Dendritic cell treated with granulocyte-macrophage colony-stimulating factor and Interleukin-4, amounts not matched to agents 40 ng/mL and 50 ng/mL, for 4 days (primary cell): ENCODE results near the gene F10.
"Not testable (repeated sequence)": the region's sequence is repeated elsewhere in the genome, so short reads cannot be mapped to it uniquely, and the experiment has no call there.

Experiments
- H3K27ac Mint-ChIP-seq: one replicate; pipeline ENCODE4 v1.8.0; 2022; ENCODE audit warnings: mild to moderate bottlenecking, mixed read lengths
- H3K27me3 Mint-ChIP-seq: one replicate; pipeline ENCODE4 v1.8.0; 2022; ENCODE audit warnings: mild to moderate bottlenecking, mixed read lengths
- H3K36me3 Mint-ChIP-seq: one replicate; pipeline ENCODE4 v1.8.0; 2022; ENCODE audit warnings: low read depth, mixed read lengths
- H3K4me1 Mint-ChIP-seq: one replicate; pipeline ENCODE4 v1.8.0; 2022; ENCODE audit warnings: low read depth, mixed read lengths
- H3K4me3 Mint-ChIP-seq: one replicate; pipeline ENCODE4 v1.8.0; 2022; ENCODE audit warnings: mild to moderate bottlenecking, moderate library complexity, mixed read lengths
- H3K9me3 Mint-ChIP-seq: one replicate; pipeline ENCODE4 v1.8.0; 2022; ENCODE audit warnings: mixed read lengths
- intact Hi-C: fragments of 100-400 bp; cut with micrococcal nuclease; formaldehyde crosslinking; loops from one replicate; pipeline ENCODE4 v1.15.0; 2022

Gene F10

DNA sequence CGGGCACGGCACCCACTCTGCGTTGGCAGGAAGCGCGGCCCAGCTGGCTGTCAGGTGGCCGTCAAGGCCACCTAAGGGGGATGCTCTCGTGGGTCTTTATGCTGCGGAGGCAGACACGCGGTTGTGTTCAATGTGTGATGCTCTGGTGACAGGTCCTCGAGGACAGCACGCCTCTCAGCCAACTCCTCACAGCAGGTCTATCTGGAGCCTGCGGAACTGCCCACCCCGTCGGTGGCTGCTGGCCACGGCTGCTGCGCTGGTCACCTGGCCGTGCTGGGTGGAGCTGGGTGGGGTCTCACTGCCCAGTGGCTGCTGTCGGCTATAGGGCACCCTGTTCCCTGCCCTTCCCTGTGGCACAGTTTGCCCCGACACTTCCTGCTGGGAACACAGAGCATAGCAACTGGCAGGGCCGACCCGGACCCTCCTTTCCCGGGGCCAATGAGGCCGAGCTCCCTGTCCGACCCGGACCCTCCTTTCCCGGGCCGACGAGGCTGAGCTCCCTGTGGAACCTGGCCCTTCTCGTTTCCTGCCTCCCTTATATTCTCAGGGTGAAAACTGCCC is 31.3 kb upstream of the F10 start:
- Mint-ChIP-seq H3K36me3 (no peaks in the 10 kb centered on the region), H3K4me1 (no peaks in the 10 kb centered on the region), H3K27me3 (no peaks in the 10 kb centered on the region), H3K9me3 (no peaks in the 10 kb centered on the region), H3K27ac (no peak overlapping the region), H3K4me3 (no peak overlapping the region)
- intact Hi-C loops, result no loop called here

DNA sequence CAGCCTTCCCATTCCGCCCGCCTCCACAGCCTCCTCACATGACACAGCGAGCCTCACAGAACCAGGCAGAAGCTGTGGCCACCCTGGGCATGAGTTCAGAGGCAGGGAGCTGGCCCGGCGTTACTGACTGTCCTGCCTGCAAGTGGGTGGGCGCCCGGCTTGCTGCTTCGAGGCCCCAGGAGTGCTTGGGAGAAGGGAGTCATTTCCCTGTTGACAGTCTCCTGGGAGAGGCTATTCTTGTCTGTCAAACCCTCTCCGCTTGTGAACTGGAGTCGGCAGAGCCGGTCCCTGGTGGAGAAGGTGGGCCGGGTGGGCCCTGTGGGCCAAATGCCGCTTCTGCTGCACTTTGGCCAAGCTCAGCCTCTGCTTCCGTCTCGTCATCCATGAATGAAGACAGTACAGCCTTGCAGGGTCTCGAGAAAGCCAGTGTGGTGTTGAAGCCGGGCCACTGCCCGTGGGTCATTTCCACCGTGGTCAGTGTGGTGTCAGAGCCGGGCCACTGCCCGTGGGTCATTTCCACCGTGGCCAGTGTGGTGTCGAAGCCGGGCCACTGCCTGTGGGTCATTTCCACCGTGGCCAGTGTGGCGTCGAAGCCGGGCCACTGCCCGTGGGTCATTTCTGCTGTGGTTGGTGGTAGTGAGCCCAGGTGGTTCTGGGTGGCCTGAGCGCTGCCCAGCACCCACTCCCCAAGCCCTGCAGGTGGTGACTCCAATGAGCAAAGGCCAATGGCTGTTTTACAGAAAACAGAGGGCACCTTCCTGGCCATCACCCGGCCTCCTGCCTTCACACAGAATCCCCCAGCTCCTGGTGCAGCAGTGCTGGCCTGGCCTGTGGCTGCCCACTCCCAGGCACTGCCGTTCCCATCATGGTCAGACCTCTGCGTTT is 30.5 kb upstream of the F10 start:
- Mint-ChIP-seq H3K4me1 (no peaks in the 10 kb centered on the region), H3K4me3 (no peak overlapping the region), H3K27ac (no peak overlapping the region), H3K9me3 (no peaks in the 10 kb centered on the region), H3K27me3 (no peaks in the 10 kb centered on the region), H3K36me3 (no peaks in the 10 kb centered on the region)
- intact Hi-C loops, result no loop called here

DNA sequence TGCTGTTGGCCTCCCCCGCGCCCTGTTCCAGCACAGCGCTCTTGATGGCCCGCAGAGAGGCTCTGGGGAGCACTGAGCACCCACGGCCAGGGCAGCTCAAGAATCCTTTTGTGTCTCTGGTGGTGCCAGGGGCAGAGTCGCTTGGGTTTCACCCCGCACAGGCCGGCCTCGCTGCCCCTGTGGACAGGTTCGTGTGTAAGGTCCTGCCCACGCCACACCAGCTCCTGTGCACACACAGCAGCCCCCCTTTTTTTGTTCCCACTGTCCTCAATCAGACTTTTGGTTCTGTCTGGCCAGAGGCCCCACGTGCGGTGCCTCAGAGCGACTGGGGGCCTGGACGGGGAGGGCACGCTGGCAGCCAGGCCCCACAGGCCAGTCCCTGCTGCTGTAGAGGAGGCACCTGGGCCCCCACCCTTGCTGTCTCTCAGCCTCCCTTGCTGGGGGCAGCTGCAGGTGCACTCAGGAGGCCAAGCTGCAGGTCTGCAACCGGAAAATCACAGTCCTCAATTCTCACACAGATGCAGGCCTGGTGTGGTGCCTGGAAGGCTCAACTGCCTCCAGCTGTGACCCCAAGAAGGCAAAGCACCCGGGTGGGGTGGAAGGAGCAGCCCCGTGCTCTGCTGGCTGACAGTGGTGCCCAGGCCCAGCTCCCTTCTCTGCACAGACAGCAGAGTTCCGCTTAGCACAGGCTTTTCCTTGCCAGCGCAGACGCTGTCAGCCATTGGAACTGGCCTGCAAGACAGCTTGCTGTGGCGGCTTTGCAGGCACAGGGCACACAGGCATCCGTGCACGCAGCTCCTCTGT is 29.6 kb upstream of the F10 start:
- Mint-ChIP-seq H3K27ac (no peak overlapping the region), H3K36me3 (no peaks in the 10 kb centered on the region), H3K4me1 (no peaks in the 10 kb centered on the region), H3K27me3 (no peaks in the 10 kb centered on the region), H3K9me3 (no peaks in the 10 kb centered on the region), H3K4me3 (no peak overlapping the region)
- intact Hi-C loops, result no loop called here

DNA sequence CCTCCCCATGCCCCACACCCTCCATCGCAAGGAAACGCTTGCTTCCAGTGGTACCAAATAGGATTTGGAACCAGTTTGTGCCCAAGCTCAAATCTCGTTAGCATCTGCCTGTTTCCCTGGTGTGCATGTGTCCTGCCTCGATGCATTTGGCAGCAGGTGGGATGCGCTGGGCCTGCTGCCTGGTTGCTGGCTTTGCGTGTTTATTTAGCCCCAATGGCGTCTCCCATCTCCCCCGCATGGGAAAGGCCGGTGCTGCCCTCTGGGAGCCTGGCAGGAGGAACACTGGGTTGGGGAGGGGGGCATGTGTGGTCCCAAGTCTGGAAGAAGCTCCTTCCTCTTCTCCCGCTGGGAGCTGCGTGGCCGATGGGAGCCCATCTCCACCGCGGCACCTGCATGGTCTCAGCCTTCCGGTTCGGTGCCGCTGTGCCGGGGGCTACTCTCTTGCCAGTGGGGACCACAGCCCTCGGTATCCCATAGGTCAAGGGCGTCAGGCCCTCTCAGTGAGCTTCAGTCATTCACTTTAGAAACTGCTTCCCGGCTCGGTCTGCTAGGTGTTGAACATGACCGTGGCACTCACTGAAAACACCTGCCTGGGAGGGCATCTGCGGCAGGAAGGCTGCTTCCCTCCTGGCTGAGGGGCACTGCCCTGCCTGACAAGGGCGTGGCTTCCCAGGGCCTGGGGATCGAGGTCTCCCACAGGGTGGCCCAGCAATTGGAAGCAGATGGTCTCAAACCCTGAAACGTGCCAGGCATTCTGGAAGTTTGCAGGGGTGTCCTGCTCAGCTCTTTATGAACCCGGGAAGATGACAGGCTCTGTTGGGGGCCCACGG is 28.8 kb upstream of the F10 start:
- H3K4me3 Mint-ChIP-seq, result no peak overlapping the region
- no peak overlapping the region for H3K27ac Mint-ChIP-seq
- no peaks in the 10 kb centered on the region for H3K36me3 Mint-ChIP-seq
- H3K9me3 Mint-ChIP-seq, result no peaks in the 10 kb centered on the region
- H3K4me1 Mint-ChIP-seq, result no peaks in the 10 kb centered on the region
- intact Hi-C loops, result no loop called here
- H3K27me3 Mint-ChIP-seq, result no peaks in the 10 kb centered on the region

DNA sequence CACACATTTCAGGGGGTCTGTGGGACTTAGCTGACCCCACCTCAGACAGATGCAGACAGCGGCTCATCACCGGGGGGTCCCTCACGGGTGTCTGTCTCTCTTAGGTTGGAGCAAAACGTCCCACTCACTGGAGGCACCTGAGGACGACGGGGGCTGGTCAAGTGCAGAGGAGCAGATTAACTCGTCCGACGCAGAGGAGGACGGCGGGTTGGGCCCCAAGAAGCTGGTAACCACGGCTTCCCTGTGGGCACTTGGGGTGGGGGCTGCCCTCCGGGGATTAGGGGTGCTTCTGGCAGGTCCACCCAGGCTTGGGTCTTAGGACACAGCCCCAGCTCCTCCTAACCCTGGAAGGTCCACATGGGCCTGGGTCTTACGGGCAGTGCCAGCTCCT is 28.2 kb upstream of the F10 start:
- H3K9me3 Mint-ChIP-seq, result no peaks in the 10 kb centered on the region
- no peaks in the 10 kb centered on the region for H3K4me1 Mint-ChIP-seq
- no peaks in the 10 kb centered on the region for H3K27me3 Mint-ChIP-seq
- intact Hi-C loops, result no loop called here
- no peak overlapping the region for H3K4me3 Mint-ChIP-seq
- no peak overlapping the region for H3K27ac Mint-ChIP-seq
- H3K36me3 Mint-ChIP-seq, result no peaks in the 10 kb centered on the region

DNA sequence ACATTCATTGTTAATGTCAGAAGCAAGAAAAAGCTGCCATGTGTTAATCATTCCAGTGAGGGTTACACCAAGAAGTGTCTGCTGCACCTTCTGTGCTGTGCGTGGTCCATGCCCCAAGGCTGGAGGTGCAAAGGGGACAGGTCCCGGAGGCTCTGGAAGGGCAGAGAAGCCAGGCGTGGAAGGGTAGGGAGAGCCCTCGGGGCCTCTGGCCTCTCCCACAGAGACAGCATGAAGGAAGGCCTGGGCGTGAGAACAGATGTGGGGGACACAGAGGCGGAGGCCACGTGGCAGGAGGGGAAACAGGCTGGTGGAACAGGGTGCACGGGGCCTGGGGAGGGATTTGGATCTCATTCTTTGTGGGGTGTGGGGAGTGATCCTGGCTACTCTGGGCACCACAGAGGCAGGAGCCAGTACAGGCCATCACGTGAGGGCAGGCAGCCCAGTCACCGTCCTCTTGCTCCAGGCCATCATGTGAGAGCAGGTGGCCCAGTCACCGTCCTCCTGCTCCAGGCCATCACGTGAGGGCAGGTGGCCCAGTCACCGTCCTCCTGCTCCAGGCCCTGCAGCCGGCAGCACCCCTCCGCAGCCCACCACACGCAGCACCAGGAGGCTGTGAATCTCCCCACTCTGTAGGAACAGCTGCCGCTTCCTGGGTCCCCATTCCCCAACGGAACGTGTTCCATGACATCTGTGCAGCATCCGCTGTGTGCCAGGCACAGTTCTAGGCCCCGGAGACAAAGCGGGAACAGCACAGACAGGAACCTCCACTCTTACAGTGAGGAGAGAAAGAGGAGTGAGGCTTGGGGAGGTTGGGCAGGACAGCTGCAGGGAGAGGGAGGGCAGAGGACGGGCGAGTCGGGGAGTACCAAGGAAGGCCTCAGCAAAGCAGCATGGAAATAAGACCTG is 27.2 kb upstream of the F10 start:
- Mint-ChIP-seq H3K4me1 (no peaks in the 10 kb centered on the region), H3K9me3 (no peaks in the 10 kb centered on the region), H3K36me3 (no peaks in the 10 kb centered on the region), H3K4me3 (no peak overlapping the region), H3K27me3 (no peaks in the 10 kb centered on the region), H3K27ac (no peak overlapping the region)
- intact Hi-C loops, result no loop called here

DNA sequence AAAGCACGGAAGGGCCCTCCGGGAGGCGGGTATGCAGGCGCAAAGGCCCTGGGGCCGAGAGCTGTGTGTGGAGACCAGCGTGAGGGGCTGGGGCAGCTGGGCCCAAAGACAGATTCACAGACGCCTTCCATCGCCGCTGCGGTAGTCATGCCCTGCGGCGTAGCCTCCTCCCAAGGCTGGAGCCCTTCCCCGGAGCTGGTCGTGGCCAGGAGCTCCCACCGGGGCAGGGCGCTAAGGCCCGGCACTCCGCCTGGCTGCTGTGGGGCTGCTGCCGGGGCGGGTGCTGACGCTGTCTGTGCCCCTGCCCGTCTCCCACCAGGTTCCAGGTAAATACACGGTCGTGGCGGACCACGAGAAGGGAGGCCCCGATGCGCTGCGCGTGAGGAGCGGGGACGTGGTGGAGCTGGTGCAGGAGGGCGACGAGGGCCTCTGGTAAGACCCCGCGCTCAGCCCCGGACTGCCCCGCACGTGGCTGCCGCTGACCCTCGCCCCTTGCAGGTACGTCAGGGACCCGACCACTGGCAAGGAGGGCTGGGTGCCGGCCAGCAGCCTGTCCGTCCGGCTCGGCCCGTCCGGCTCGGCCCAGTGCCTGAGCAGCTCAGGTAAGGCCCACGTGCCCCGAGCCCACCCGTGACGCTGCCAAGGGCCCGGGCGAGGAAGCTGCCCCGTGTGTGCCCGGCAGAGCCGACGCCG is 26.4 kb upstream of the F10 start:
- Mint-ChIP-seq H3K9me3 (no peaks in the 10 kb centered on the region), H3K4me3 (no peak overlapping the region), H3K27me3 (no peaks in the 10 kb centered on the region), H3K27ac (no peak overlapping the region), H3K36me3 (no peaks in the 10 kb centered on the region), H3K4me1 (no peaks in the 10 kb centered on the region)
- intact Hi-C loops, result no loop called here

DNA sequence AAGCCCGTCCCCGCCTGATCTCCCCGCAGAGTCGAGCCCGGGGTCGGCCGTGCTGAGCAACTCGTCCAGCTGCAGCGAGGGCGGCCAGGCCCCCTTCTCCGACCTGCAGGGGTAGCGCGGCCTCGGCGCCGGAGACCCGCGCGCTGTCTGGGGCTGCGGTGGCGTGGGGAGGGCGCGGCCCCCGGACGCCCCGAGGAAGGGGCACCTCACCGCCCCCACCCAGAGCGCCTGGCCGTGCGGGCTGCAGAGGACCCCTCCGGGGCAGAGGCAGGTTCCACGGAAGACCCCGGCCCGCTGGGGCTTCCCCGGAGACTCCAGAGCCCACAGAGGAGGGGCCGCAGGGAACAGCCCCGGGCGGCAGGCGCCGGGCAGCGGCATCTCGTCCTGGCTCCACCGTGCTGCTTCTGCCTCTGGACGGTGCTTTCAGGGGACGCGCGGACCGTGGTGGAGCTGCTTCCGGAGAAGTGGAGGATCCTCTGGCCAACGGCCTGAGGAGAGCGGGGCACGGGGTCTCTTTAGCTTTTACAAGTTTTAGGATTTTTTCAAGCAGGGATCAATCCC is 25.8 kb upstream of the F10 start:
- no peak overlapping the region for H3K4me3 Mint-ChIP-seq
- intact Hi-C loops, result no loop called here
- no peaks in the 10 kb centered on the region for H3K4me1 Mint-ChIP-seq
- no peaks in the 10 kb centered on the region for H3K9me3 Mint-ChIP-seq
- H3K27me3 Mint-ChIP-seq, result peaks cover 2% of the 10 kb centered on the region
- H3K27ac Mint-ChIP-seq, result no peak overlapping the region
- no peaks in the 10 kb centered on the region for H3K36me3 Mint-ChIP-seq

DNA sequence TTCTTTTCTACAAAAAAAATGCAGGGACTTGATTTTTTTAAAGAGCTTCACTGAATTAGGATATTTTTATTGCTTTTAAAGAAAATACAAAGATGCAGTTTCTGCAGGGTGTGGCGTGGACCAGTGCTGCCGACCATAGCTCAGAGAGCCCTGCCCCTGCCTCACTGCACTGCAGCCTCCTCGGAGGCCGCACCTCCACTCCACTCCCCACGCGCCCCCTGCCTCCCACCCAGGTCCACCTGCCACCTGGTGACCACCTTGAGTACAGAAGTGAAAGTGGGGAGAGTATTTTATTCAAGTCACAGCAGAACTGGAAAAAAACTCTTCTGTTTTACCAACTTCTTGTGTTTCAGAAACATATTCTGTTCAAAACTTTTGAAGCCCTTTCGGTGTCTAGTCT is 24.9 kb upstream of the F10 start:
- Mint-ChIP-seq H3K27me3 (peaks cover 2% of the 10 kb centered on the region), H3K36me3 (no peaks in the 10 kb centered on the region), H3K4me1 (no peaks in the 10 kb centered on the region), H3K9me3 (no peaks in the 10 kb centered on the region), H3K27ac (no peak overlapping the region), H3K4me3 (no peak overlapping the region)
- intact Hi-C loops, result no loop called here

DNA sequence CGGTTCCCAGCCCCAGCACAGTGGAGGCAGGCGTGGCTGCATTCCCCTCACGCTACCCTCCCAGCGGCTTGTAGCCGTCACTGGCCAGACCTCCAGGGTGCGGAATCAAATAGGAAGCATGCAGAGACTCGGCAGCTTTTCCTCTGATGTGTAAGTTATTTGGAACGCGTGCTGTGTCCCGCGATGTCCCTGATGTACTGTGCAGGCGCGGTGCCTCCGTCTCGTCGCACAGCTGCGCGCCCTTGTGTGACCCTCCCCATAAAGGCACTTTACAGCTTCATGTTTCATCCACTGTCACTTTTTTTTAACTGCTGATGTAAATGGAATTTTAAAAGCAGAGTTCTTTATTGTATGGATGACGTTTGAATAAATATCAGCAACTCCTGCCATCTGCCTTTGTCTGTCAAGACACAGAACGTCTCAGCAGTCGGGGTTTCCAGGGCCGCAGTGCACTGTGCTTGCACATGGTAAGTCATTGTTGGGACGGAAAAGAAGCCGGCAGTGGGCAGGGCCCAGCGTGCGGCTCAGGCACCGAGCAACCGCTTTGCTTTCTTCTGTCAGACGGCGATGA is 24.4 kb upstream of the F10 start:
- Mint-ChIP-seq H3K4me3 (no peak overlapping the region), H3K9me3 (no peaks in the 10 kb centered on the region), H3K4me1 (no peaks in the 10 kb centered on the region), H3K27ac (no peak overlapping the region), H3K27me3 (peaks cover 2% of the 10 kb centered on the region), H3K36me3 (no peaks in the 10 kb centered on the region)
- intact Hi-C loops, result no loop called here

DNA sequence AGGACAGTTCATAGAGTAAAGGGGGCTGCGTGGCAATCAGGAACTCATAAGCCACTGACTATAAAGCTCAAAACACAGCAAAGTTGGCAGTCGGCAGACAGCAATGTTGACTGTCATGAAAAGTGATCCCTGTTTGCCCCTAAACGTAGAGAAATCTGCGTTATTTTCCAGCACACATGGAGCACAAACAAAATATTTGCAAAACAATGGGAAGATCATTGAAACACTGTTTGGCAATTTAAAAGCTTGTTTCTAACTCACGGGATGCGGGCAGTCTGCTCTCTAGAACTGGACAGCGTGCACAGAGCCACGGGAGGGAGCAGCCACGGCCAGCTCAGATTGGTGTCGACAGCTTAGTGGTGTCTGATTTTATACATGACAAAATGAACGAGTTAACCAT is 23.5 kb upstream of the F10 start:
- Mint-ChIP-seq H3K27ac (no peak overlapping the region), H3K36me3 (no peaks in the 10 kb centered on the region), H3K9me3 (no peaks in the 10 kb centered on the region), H3K4me3 (no peak overlapping the region), H3K27me3 (peaks cover 4% of the 10 kb centered on the region), H3K4me1 (no peaks in the 10 kb centered on the region)
- intact Hi-C loops, result no loop called here

DNA sequence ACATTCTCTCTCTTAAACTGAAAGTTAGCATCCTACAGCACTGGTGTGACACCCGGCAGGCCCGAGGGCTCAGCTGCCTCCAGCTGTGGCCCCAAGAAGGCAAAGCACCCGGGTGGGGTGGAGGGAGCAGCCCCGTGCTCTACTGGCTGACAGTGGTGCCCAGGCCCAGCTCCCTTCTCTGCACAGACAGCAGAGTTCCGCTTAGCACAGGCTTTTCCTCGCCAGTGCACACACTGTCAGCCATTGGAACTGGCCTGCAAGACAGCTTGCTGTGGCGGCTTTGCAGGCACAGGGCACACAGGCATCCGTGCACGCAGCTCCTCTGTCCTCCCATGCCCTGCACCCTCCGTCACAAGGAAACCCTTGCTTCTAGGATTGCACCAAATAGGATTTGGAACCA is 20.3 kb upstream of the F10 start:
- H3K36me3 Mint-ChIP-seq, H3K27ac Mint-ChIP-seq, H3K27me3 Mint-ChIP-seq, H3K9me3 Mint-ChIP-seq, intact Hi-C loops, H3K4me1 Mint-ChIP-seq, H3K4me3 Mint-ChIP-seq: not testable (repeated sequence)
